Progenitor cell of endocrine pancreas (in vitro differentiated cells): Measurements from ENCODE around the gene PTPRT. TPM values are rescaled to one million over a fixed set of nuclear protein-coding genes. Genes with fewer than 3 reads are reported as not detected.

Experiments
- DNase-seq: peaks from one replicate; pipeline ENCODE4 v3.0.0; 2021; ENCODE audit warnings: low spot score; ENCODE audit not compliant: unreplicated experiment
- H3K27ac Mint-ChIP-seq: 2 replicates; pipeline ENCODE4 v1.8.0; 2021; ENCODE audit warnings: mild to moderate bottlenecking, moderate library complexity, mixed read lengths
- H3K27me3 Mint-ChIP-seq: 2 replicates; pipeline ENCODE4 v1.8.0; 2021; ENCODE audit warnings: mixed read lengths
- H3K36me3 Mint-ChIP-seq: 2 replicates; pipeline ENCODE4 v1.8.0; 2022; ENCODE audit warnings: mixed read lengths; ENCODE audit not compliant: insufficient read depth
- H3K4me1 Mint-ChIP-seq: 2 replicates; pipeline ENCODE4 v1.8.0; 2021; ENCODE audit warnings: low read depth, mixed read lengths
- H3K4me3 Mint-ChIP-seq: 2 replicates; pipeline ENCODE4 v1.8.0; 2021; ENCODE audit warnings: low read depth, mild to moderate bottlenecking, moderate library complexity, mixed read lengths
- H3K9me3 Mint-ChIP-seq: 2 replicates; pipeline ENCODE4 v1.8.0; 2021; ENCODE audit warnings: low read depth, mixed read lengths
- total RNA-seq: library from RNA; stranded (reverse); gene quantifications from 2 replicates; pipeline ENCODE4 v1.2.1, GENCODE V29; 2021
- TF ChIP-seq, protein P1 (sequence below): fragments of 200-600 bp; sonication (generic); IDR thresholded peaks from one replicate; pipeline ENCODE4 v1.5.0; 2021; ENCODE audit warnings: antibody characterized with exemption, mild to moderate bottlenecking; ENCODE audit not compliant: unreplicated experiment

The PTPRT gene
- total RNA-seq, 1 donor from 2014 or later = 65.9 TPM

DNA sequence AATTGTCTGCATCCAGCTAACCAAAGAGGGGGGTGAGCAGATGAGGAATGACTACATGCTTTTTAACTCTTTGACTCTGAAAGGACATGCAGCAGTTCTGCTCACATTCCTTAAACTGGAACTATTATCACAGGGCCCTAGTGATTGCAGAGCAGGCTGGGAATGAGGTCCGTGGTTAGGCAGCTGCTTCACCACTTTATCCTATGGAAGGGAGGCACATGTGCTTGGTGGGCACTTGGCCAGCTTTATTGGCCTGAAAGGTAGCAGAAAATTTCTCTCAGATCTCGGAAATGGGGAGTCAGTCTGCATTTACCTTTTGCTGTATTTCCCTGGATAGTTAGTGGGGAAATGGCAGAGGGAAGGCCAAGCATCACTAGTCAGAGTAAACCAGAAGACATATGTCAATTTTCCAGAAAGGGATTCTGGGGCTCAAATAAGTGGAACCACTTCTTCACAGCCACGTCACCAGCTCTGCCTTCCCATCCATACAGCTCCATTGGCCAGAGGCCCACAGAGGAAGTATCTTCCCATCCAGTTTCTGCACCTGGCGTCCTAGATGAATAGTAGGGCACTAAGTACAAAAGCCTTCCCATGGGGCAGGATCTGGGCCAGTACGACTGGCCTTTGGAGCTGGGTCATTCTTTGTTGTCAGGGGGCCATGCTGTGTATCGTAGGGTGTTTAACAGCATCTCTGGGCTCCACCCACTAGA is 444.8 kb downstream of the PTPRT start:
- Mint-ChIP-seq H3K27me3 (no peaks in the 10 kb centered on the region), H3K27ac (no peak overlapping the region), H3K4me3 (no peak overlapping the region), H3K36me3 (peaks cover 2% of the 10 kb centered on the region), H3K9me3 (no peaks in the 10 kb centered on the region), H3K4me1 (peaks cover 33% of the 10 kb centered on the region)
- TF ChIP-seq, protein P1, sequence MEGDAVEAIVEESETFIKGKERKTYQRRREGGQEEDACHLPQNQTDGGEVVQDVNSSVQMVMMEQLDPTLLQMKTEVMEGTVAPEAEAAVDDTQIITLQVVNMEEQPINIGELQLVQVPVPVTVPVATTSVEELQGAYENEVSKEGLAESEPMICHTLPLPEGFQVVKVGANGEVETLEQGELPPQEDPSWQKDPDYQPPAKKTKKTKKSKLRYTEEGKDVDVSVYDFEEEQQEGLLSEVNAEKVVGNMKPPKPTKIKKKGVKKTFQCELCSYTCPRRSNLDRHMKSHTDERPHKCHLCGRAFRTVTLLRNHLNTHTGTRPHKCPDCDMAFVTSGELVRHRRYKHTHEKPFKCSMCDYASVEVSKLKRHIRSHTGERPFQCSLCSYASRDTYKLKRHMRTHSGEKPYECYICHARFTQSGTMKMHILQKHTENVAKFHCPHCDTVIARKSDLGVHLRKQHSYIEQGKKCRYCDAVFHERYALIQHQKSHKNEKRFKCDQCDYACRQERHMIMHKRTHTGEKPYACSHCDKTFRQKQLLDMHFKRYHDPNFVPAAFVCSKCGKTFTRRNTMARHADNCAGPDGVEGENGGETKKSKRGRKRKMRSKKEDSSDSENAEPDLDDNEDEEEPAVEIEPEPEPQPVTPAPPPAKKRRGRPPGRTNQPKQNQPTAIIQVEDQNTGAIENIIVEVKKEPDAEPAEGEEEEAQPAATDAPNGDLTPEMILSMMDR = no peak
- no peak for DNase-seq

DNA sequence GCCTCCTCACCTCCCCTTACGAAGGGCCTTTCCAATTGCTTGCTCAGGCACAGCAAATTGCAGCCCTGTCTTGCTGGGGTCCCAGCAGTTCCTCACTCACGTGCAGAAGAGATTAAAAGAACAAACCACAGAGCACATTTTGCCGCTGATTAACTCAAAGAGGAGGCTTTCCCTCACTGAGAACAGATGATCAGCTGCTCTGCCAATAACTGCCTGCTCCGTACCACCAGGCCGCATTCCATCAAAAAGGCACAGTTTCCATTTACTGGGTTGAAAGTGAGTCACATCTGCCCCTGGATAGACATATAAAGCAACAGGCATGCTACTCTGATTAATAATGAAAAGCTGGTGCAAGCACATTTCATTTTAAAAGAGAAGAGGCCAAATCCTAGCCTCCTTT is 446.8 kb downstream of the PTPRT start:
- DNase-seq = no peak
- TF ChIP-seq, protein P1 = no peak
- Mint-ChIP-seq H3K36me3 (peaks cover 2% of the 10 kb centered on the region), H3K27me3 (no peaks in the 10 kb centered on the region), H3K27ac (peak overlapping the region; percentile 26), H3K9me3 (no peaks in the 10 kb centered on the region), H3K4me3 (no peak overlapping the region), H3K4me1 (peaks cover 27% of the 10 kb centered on the region)

DNA sequence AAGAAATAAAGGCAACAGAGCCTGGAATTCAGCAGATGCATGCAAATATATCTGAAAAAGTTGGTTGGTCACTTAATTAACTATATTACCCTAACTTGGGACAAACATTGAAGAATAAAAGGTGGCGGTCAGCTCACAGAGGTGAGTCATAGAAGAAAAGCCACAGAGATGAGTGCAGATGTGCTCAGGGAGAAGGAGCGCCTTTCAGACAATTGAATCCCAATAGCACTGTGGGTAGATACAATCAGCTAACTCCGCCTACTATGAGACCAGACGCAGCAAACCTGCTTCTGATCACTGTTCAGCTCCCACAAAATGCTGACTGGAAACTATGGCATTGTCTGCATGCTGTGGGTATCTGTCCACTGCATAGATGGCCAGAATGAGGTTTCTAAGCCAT is 447.8 kb downstream of the PTPRT start:
- DNase-seq = no peak
- H3K27ac Mint-ChIP-seq = no peak overlapping the region

DNA sequence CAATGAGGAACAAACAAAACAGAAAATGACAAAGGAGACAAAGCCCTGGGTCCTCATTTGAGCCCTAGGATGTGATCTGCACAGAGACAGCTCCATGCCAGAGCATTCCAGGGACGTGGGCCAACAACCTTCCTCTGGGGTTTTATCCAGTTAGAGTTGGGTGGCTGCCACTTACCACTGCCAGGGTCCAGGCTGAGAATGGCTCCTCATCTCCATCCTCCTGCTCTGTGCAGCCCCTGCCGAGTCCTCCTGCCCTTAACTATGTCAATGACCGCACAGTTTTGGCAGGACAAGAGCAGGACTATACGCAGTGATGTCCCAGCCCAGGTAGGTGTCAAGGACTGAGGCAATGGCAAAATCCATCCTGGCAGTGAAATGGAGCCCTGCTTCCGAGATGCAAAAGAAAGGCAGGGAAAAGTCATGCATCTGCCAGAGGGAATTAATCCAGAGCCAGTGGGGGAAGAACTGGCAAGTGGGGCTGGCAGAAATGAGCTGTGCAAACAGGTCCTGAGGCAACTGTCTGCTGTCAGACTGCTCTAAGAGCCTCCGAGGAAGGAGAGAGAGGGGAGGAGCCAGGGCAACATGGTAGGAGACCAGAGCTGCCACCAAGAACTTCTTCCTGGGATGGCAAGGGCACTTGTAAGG is 449.4 kb downstream of the PTPRT start:
- no peak for DNase-seq
- Mint-ChIP-seq H3K4me1 (peaks cover 9% of the 10 kb centered on the region), H3K4me3 (no peak overlapping the region), H3K36me3 (peaks cover 4% of the 10 kb centered on the region), H3K27me3 (no peaks in the 10 kb centered on the region), H3K27ac (no peak overlapping the region), H3K9me3 (no peaks in the 10 kb centered on the region)
- TF ChIP-seq, protein P1 = no peak

More for the DNA sequence above, 447.8 kb downstream of the PTPRT start:
- Mint-ChIP-seq H3K27me3 (no peaks in the 10 kb centered on the region), H3K36me3 (peaks cover 4% of the 10 kb centered on the region), H3K4me1 (peaks cover 17% of the 10 kb centered on the region), H3K9me3 (no peaks in the 10 kb centered on the region), H3K4me3 (no peak overlapping the region)
- TF ChIP-seq, protein P1 = no peak

DNA sequence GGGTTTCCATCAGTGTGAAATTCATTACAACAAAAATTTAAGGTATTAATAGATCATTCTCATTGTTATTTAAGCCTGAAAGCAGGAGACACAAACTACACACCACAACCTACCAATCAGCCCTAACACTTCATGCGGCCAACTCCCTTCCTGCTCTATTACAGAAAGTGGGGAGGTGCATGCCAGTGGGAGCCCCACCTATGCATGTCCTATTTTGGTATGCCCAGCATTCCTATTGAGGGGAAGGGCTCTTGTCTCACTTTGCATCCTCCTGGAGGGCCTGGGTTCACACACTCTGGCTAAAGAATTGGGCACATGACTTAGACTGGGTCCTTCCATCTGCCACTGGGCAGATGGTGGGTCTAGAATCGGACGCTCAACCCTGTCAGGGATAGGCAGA is 450.0 kb downstream of the PTPRT start:
- no peak overlapping the region for H3K27ac Mint-ChIP-seq
- no peaks in the 10 kb centered on the region for H3K27me3 Mint-ChIP-seq
- no peak overlapping the region for H3K4me3 Mint-ChIP-seq
- no peaks in the 10 kb centered on the region for H3K9me3 Mint-ChIP-seq
- TF ChIP-seq, protein P1 = no peak
- no peak for DNase-seq
- peaks cover 6% of the 10 kb centered on the region for H3K36me3 Mint-ChIP-seq
- H3K4me1 Mint-ChIP-seq = peaks cover 11% of the 10 kb centered on the region
